Common myeloid progenitor, CD34-positive (primary cell): ENCODE results near the gene ZNF419.
"Not testable (repeated sequence)": the region's sequence is repeated elsewhere in the genome, so short reads cannot be mapped to it uniquely, and the experiment has no call there.

Experiments used
- CTCF ChIA-PET: fragments of 350-600 bp; sonication (Branson Sonifier 250); formaldehyde crosslinking; loops from one replicate; lab custom pipeline; 2021; ENCODE audit warnings: antibody characterized with exemption; lab: Charles Lee
- POLR2A ChIA-PET: fragments of 350-600 bp; sonication (Branson Sonifier 250); formaldehyde crosslinking; loops from one replicate; lab custom pipeline; 2021; ENCODE audit warnings: antibody characterized with exemption; lab: Charles Lee
- DNase-seq, 3 donors: peaks; one replicate each; pipeline versions ENCODE4 v3.0.0 to v3.0.0-alpha.2; 2013
- H3K27ac ChIP-seq, 2 experiments: 1 replicate in 1 of 2; 2 replicates in 1 of 2; pipeline ENCODE4 v1.7.0; 2013; ENCODE audit warnings: inconsistent platforms in 2 of 2, low read length in 2 of 2, mild to moderate bottlenecking in 2 of 2, low read depth in 1 of 2, moderate library complexity in 1 of 2; ENCODE audit not compliant: severe bottlenecking in 2 of 2, insufficient read depth in 1 of 2, poor library complexity in 1 of 2
- H3K27me3 ChIP-seq, 5 experiments: replicated peaks in 2 of 5; 1 replicate in 3 of 5; 2 replicates in 2 of 5; pipeline versions ENCODE4 v1.6.1 to v1.7.0; 2013; ENCODE audit warnings: low read length in 4 of 5, mild to moderate bottlenecking in 2 of 5, moderate library complexity in 2 of 5, inconsistent platforms in 1 of 5; ENCODE audit not compliant: insufficient read depth in 5 of 5, control insufficient read depth in 4 of 5
- H3K36me3 ChIP-seq, 4 experiments: 1 replicate in 2 of 4; 2 replicates in 2 of 4; pipeline versions ENCODE4 v1.6.1 to v1.7.0; 2013; ENCODE audit warnings: low read length in 3 of 4, control low read depth in 1 of 4, mild to moderate bottlenecking in 1 of 4; ENCODE audit not compliant: control insufficient read depth in 4 of 4, insufficient read depth in 4 of 4
- H3K4me1 ChIP-seq, 4 experiments: 1 replicate in 3 of 4; 2 replicates in 1 of 4; pipeline versions ENCODE4 v1.6.1 to v1.7.1; 2013; ENCODE audit warnings: low read length in 3 of 4, mild to moderate bottlenecking in 3 of 4, control low read depth in 1 of 4, inconsistent platforms in 1 of 4, moderate library complexity in 1 of 4; ENCODE audit not compliant: control insufficient read depth in 4 of 4, insufficient read depth in 4 of 4; ENCODE audit errors: control extremely low read depth in 1 of 4
- H3K4me3 ChIP-seq, 7 experiments: 1 replicate in 4 of 7; 2 replicates in 3 of 7; pipeline versions ENCODE4 v1.5.1 to v1.7.0; 2013; ENCODE audit warnings: mild to moderate bottlenecking in 7 of 7, low read length in 6 of 7, moderate library complexity in 6 of 7, inconsistent platforms in 2 of 7, low read depth in 2 of 7, control low read depth in 1 of 7; ENCODE audit not compliant: insufficient read depth in 4 of 7, control insufficient read depth in 1 of 7; ENCODE audit errors: extremely low read depth in 1 of 7
- H3K9me3 ChIP-seq, 5 experiments: 1 replicate in 4 of 5; 2 replicates in 1 of 5; pipeline versions ENCODE4 v1.6.1 to v1.7.1; 2013; ENCODE audit warnings: low read length in 4 of 5, mild to moderate bottlenecking in 2 of 5, inconsistent platforms in 1 of 5, low read depth in 1 of 5, moderate library complexity in 1 of 5; ENCODE audit not compliant: control insufficient read depth in 4 of 5, insufficient read depth in 2 of 5; ENCODE audit errors: control extremely low read depth in 1 of 5
- WGBS: methylation state at CpG from one replicate; pipeline ENCODE4 v1.1.5; 2013; ENCODE audit not compliant: insufficient coverage; 5-methylcytosine and 5-hydroxymethylcytosine counted together

Gene ZNF419

DNA sequence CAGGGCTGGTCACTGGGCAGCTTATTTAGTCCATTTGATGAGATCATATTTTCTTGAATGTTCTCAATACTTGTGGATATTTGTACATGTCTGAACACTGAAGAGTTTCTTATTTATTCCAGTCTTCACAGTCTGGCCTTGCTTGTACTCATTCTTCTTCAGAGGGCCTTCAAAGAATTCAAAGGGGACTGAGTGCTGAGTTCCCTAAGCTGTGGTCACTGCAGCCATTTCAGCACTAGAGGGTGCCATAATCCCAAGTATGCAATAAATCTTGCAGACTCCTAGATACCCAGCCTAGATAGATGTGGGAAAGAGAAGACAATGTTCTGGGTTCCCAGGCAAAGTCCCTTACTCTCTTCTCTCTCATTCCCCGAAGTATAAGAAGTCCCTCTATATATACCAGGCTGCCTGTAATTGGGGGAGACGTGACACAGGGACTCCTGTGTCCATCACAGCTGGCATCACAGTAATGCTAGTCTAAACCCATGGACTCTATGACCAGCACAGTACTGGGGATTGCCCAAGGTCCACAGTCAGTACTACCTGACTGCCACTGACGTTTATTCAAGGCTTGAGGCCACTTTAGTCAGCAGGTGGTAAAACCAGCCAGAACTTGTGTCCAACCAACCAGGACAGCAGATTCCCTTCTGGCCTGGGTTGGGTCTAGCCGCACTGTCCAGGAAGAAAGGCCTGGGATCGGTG is 21.7 kb upstream of the ZNF419 start:
- peaks cover 4 to 29% (median 8%) of the 10 kb centered on the region in 4 experiments for H3K36me3 ChIP-seq
- WGBS: 72% methylated on average over 5 of the region's 5 CpGs
- CTCF ChIA-PET: interaction anchor here (1.3 kb wide), 1 partner anchor 15 kb away, joined by 3 read pairs; no protein-coding TSS in a partner anchor
- H3K9me3 ChIP-seq: peaks cover 27 to 62% (median 33%) of the 10 kb centered on the region in 5 experiments
- DNase-seq: peak; percentile 40 to 70 (median 63)
- POLR2A ChIA-PET: no interaction called here
- H3K4me3 ChIP-seq: peak overlapping the region in 1 of 7 experiments; percentile 11
- no peaks in the 10 kb centered on the region for H3K4me1 ChIP-seq
- H3K27me3 ChIP-seq: no peaks in the 10 kb centered on the region
- H3K27ac ChIP-seq: no peak overlapping the region

DNA sequence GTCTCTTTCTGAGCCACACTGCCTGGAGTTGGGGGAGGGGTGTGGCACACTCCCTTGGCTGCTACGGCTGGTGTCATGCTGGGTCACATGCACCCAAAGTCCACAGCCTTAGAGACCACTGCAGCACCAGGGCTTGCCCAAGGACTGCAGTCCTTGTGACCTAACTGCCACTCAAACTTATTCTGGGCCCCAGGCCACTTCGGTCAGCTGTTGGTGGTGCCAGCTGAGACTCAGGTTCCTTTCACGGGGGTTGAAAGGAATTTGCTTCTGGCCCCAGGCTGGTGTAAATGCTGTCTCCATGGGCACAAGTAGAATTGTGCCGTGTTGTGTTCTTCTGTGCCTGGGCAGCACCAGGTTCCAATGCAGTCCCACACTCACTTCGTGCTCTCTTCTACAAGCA is 21.1 kb upstream of the ZNF419 start:
- Histone ChIP-seq H3K4me3 (peak overlapping the region in 1 of 7 experiments; percentile 11), H3K9me3 (peaks cover 26 to 62% (median 36%) of the 10 kb centered on the region in 5 experiments), H3K4me1 (no peaks in the 10 kb centered on the region), H3K27ac (no peak overlapping the region), H3K27me3 (no peaks in the 10 kb centered on the region), H3K36me3 (peaks cover 6 to 35% (median 8%) of the 10 kb centered on the region in 4 experiments)
- POLR2A ChIA-PET: no interaction called here
- WGBS: 100% methylated on average over 5 of the region's 5 CpGs
- CTCF ChIA-PET: interaction anchor here (1.3 kb wide), 1 partner anchor 16 kb away, joined by 3 read pairs; no protein-coding TSS in a partner anchor
- DNase-seq: no peak

DNA sequence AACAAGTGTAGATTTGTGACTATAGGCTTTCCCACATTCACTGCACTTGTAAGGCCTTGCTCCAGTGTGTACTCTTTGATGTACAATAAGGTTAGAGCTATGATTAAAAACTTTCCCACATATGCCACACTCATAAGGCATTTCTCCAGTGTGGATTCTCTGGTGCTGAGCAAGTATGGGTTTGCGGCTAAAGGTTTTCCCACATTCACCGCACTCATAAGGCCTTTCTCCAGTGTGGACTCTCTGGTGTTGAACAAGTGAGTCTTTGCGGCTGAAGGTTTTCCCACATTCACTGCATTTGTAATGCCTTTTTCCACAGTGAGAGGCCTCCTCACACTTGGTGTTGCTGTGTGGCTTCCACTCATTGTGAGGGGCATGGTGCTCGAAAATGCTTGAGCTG is 13.9 kb upstream of the ZNF419 start:
- ChIA-PET POLR2A (no interaction called here), CTCF (no interaction called here)
- H3K27me3 ChIP-seq: no peaks in the 10 kb centered on the region
- H3K36me3 ChIP-seq: peaks cover 24 to 67% (median 47%) of the 10 kb centered on the region in 4 experiments
- H3K4me3 ChIP-seq: peak overlapping the region in 1 of 7 experiments; percentile 17
- WGBS: 86% methylated on average over 3 of the region's 4 CpGs
- H3K27ac ChIP-seq: no peak overlapping the region
- DNase-seq: peak in 2 of 3 donors; percentile 29 to 56
- H3K9me3 ChIP-seq: peaks cover 34 to 73% (median 54%) of the 10 kb centered on the region in 5 experiments
- peaks cover 0 to 8% (median 5%) of the 10 kb centered on the region in 4 experiments for H3K4me1 ChIP-seq

DNA sequence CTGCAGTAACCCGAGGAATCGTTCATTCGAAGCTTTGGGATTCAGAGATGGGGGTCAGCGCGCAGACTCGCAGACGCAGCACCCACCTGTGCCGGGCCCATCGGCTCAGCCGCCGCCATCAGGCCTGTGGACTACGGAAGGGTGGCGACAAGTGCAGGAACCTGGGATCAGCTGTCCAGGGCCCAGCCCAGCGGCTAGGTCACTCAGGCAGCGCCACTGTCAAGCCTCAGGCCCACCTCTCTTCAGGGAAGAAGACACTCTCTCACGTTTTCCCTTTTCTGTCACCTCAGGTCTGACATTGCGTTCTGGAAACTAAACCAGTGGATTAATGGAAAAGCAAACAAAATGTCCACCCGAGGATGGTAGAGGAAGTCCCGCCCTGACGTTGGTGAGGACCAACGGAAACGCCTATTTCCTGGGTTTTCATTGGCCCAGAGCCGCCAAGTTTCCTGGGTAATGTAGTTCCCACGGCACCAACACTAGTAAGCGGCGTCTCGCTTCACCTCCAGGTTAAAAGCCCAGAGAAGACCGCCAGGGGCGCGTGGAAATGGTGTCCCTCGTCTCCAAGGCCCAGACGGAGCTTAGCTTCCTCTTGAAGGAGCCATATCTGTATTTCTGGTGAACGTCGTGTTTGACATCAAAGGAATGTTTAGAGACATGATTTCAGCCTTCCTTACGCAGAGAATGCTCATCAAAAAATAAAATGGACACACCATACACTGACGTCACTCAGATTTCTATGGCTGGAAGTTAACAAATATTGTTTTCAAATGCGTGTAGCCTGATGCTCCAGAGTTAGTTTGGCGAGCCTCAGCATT is 10.2 kb upstream of the ZNF419 start, which contains the start of gene ZNF772:
ZNF772 (minus strand) TSS at position 376 of the 818 bp plus-strand sequence; CDS start at position 119, 257 bp downstream.
- ChIA-PET POLR2A (no interaction called here), CTCF (interaction anchor here (1.2 kb wide), 1 partner anchor 13 kb away, joined by 3 read pairs; no protein-coding TSS in a partner anchor)
- DNase-seq: peak; percentile 98 to 99 (median 99)
- H3K9me3 ChIP-seq: peaks cover 14 to 65% (median 52%) of the 10 kb centered on the region in 5 experiments
- H3K27ac ChIP-seq: peak within 1 kb of the TSS; percentile 87 to 94
- peaks cover 24 to 42% (median 37%) of the 10 kb centered on the region in 4 experiments for H3K36me3 ChIP-seq
- no peaks in the 10 kb centered on the region for H3K27me3 ChIP-seq
- peak within 1 kb of the TSS; percentile 74 to 95 (median 83) for H3K4me3 ChIP-seq
- peaks cover 0 to 8% (median 5%) of the 10 kb centered on the region in 4 experiments for H3K4me1 ChIP-seq
- WGBS: 8% methylated on average over 37 of the region's 38 CpGs

GRCh38 chr19:57488299-57488644 is 722 bp downstream of the ZNF419 start:
- CTCF ChIA-PET, H3K27me3 ChIP-seq, POLR2A ChIA-PET, DNase-seq, H3K4me1 ChIP-seq, H3K27ac ChIP-seq: not testable (repeated sequence)
- no CpG with 5 or more reads among the region's 1 CpG for WGBS
- peaks cover 2 to 31% (median 19%) of the 10 kb centered on the region in 5 experiments for H3K9me3 ChIP-seq
- peaks cover 11 to 32% (median 25%) of the 10 kb centered on the region in 4 experiments for H3K36me3 ChIP-seq
- peak overlapping the region in 6 of 7 experiments; percentile 29 to 68 (median 42) for H3K4me3 ChIP-seq

GRCh38 chr19:57499332-57499679 is 11.8 kb downstream of the ZNF419 start:
- H3K4me1 ChIP-seq, H3K27ac ChIP-seq, H3K27me3 ChIP-seq, CTCF ChIA-PET: not testable (repeated sequence)
- Histone ChIP-seq H3K36me3 (peaks cover 17 to 31% (median 19%) of the 10 kb centered on the region in 4 experiments), H3K9me3 (peaks cover 11 to 31% (median 21%) of the 10 kb centered on the region in 5 experiments), H3K4me3 (peak overlapping the region in 2 of 7 experiments; percentile 74 to 78)
- POLR2A ChIA-PET: interaction anchor here (0.7 kb wide), 1 partner anchor 84 kb away, joined by 3 read pairs; no protein-coding TSS in a partner anchor
- peak in 2 of 3 donors; percentile 9 to 31 for DNase-seq
